ENCODE data around the gene CERKL.

Gene CERKL

DNA sequence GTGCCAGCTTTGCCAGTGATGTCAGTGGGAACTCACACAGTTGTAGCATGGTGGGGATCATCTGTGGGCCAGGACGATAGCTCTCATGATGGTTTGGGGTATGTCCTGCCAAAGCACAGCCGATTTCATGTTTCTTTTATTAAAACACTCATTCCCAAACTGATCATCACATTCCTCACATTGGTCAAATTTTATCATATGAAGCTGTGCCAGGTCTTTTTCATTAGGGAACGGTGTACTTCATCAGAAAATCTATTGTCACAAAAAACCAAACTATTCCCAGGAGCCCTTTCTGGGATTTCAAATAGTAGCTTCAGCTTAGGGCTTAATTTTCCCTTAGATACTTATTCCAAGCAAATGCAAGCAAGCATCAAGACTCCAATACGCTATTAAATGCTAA lies 157.7 kb downstream of the CERKL start:
- no peak for DNase-seq

Measured in activated T-cell treated with anti-CD3 and anti-CD28 coated beads, Interleukin-2, amount 50 U/mL, for 48 hours (primary cell).